ENCODE data around the gene NFATC1.

NFATC1 gene

DNA sequence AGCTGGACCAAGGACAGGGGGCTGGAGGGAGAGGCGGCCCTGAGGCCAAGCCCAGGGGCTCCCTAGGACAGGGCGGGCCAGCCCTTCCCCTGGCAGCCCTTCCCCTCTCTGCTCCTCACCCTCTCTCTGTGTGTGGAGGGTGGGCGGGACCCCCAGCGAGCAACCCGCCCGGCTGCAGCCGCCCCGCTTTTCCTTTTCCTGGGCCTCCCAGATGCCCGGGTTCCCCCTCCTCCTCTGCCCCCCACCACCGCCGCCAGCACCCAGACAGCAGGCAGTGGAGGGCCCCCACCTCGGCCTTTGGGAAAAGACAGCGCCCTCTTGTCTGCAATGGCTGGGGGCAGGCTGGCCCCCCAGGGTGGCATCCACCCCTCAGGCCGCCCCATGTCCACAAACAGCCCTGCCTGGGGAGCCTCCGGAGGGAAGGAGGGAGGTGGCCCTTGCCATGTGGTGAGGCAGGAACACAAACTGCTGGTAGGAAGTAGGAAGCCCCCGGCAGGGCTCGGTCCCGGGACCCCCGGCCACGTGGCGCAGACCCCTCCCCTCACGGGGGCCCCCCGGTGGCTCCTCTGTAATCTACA, 148.7 kb downstream of the NFATC1 start:
- DNase-seq, result no peak

DNA sequence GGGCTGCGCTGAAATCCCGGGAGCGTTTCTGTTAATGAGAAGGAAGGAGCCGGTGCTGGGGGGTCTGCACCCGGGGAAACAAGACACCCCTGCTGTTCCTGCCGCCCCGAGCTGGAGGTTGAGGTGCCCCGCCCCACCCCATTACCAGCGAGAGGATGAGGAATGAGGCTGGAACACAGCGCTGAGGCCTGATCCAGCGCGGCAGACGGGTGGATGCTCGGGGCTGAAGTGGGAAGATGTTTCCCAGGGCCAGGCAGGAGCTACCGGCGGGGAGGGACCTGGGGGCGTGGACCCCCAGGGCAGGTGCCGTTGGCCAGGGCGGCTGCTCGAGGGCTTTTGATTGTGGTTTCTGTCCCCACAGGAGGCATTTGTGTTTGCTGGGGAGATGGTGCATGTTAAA, 149.5 kb downstream of the NFATC1 start:
- no peak for DNase-seq

- no peak for DNase-seq
Measured at GRCh38 chr18:79545736-79546171, 150.0 kb downstream of the NFATC1 start.

DNA sequence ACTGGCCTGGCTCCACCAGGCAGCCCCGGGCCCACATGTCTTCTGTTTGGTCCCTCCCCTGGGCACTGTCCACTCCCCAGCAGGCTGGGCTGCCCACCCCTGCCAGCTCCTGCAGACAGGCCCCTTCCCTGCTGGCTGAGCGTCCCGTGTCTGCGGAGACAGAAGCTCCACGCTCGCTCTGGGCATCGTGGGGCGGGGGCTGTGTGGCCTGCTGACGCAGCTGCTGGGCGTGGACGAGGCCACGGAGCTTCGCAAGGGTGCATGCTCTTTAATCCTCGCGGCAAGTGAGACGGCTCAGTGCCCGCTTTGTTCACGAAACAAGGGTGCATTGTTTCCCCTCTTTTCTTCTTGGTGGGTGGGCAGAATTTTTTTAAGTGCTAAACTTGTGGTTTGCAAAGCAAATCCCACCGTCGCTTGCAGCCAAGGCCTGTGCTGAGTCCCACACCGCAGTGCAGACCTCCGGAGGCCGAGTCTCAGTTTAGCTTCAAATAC, 151.1 kb downstream of the NFATC1 start:
- DNase-seq, result no peak

DNA sequence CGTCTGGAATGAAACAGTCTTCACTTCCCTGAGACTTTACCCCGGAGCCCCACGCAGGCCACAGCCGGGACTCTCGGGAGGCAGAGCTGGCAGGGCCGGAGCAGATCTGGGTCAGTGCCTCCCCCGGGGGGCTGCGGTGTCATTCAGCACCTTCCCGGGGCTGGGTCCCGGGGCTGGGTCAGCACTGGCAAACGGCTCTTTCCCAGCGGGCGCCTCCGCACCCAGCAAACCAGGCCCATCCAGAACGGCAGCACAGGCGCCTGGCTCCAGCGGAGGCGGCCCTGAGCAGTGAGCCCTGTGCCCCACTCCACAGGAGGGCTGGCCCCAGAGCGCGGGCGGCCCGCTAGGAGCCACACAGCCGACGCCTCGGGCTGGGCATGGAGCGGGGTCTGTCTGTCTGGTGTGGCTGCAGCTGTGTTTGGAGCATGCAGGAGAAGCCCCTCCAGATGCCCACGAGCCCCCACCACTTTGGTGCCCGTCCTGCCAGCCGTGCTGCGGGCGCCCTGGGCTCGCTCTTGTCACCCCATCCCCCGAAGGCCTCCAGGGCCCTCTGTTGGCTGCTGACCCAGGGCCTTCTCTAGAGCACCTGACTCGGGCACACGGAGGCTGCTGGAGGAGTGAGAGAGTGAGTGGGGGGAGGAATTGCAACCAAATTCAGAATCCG, 151.8 kb downstream of the NFATC1 start:
- DNase-seq, result no peak

DNA sequence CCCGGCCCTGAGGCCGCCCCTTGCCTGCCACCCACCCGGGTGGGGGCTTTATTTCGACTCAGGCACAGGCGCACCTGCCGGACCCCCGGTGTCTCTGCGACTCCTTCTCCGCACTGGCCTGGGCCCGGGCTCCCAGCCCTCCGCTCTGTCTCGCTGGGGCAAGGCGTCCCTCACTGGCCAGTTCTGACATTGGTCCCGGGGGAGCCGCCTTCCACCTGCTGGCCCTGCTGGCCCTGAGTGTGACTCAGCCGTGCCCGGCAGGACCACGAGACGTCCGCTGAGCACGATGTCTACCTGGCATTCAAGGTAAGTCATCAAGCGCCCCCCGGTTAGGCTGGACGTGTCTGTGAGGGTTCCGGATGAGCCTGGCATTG, 152.3 kb downstream of the NFATC1 start:
- DNase-seq, result no peak

DNA sequence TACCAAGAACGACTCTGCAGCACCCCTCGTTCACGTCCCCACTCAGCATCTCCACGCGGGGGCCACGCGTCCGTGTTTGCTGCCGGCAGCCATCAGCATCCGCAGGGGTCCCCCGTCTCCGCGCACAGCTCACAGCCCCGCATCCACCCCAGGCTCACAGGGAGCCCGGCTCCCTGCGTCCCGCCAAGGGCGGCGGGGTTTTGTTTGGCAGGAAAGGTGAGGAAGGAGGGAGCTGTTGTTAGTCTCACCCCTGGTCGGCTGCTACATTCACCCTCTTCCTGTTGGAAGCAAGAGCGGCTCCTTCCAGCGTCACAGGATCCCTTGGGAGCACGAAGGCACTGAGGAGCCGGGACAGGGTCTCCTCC, 152.9 kb downstream of the NFATC1 start:
- no peak for DNase-seq

DNA sequence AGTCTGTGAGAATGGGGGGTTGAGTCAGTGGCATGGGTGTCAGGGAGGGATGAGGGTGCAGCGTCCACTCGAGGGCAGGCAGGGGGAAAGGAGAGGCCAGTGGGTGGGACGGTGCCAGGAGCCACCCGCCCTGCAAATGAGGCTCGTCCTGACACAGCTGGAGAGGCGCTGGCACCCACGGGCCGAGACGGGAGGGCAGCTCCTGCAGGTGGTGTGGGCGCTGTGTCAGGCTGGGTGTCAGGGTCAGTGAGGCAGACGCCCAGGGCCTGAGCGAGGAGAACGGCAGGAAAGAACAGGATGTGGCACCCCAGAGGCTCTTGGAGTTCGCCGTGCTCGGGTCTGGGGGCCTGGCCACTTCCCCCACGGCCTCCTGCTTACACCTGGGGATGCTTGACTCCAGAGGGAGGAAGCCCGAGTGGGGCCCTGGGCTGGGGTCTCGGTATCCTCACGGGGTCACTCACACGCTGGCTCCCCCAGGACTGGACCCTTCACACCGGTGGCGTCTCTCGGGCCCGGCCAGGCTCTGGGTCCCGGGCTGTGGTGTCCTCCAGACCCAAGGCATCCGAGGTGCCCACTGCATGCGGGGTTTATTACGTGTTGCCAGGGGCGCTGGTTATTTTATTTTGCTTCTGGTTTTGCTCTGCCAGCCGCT, 153.4 kb downstream of the NFATC1 start:
- DNase-seq, result no peak

- no peak for DNase-seq
Measured at GRCh38 chr18:79549638-79550000, 153.9 kb downstream of the NFATC1 start.

DNA sequence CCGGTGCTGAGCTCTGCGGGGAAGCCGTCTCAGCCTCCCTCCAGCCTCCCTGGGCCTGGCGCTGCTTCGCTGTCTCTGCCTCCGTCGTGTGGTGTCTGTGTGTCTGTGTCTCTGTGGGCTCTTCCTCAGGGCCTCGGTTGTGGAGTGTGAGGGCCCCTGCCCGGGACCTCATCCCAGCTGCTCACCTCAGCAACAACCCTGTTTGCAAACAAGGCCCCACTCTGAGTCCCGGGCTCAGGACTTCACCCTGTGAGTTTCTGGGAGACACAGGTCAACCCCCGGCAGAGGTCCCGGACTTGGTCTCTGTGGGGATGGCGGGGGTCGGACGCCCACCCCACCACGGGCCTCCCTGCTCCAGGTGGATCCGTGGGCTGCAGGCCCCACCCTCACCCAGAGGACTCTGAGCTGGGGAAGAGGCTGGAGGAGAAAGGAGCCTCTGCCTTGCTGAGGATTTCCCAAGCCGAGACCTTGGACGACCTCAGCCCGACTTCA, 156.5 kb downstream of the NFATC1 start:
- DNase-seq, result no peak

GRCh38 chr18:79552696-79553095, 157.0 kb downstream of the NFATC1 start:
- DNase-seq, result no peak

GRCh38 chr18:79553154-79553553, 157.4 kb downstream of the NFATC1 start:
- DNase-seq, result no peak

DNA sequence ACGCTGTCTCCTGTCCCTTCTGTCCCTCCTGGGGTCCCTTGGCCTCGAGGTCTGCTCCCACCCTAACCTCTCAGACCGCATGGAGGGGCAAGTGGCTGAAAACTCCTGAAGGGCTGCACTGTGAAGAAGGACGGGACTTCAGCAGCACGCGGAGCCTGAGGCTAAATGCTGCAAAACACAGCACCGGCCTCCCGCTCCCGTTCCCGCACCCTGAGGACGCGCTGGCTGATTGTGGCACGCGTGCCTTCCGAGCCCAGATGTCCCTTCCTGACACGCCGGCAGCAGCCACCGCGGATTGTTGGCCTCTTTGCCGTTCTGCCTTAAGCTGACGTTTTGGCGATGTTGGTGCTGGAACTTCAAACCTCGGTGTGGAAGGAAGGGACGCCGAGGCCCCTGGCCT, 158.0 kb downstream of the NFATC1 start:
- no peak for DNase-seq

GRCh38 chr18:79554321-79554720, 158.6 kb downstream of the NFATC1 start:
- DNase-seq, result no peak

DNA sequence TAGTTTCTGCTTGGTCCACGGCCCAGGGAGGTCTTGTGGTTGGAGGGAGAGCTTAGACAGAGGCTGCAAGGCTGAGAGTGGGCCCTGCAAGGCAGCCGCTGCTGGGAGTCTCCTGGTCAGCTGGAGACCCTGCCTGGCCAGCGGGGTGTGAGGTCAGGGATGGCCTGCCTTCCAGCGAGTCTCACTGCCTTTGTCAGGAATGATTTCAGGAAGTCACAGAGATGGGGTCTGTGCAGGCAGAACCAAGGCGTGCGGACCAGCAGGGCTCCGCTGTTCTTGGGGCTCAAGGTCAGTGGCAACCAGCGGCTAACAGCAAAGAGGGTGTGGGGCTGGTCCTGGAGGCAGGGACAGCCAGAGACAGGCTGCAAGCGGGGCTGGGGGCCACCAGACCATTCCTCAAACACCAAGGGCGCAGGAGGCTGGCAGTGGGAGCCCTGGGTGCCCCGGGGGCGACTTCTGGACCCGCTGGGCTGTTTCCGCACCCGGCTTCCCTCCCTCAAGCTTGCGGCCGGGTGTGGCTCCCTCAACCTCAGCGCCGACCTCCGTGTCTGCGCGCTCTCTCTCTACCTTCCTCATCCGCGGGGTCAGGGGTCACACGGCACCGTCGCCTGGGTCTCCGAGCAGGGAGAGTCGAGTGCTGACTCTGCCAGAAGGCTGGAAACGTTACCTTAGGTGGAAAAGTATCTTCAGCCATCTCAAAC, 159.4 kb downstream of the NFATC1 start:
- no peak for DNase-seq

- no peak for DNase-seq
Measured at GRCh38 chr18:79555885-79556284, 160.2 kb downstream of the NFATC1 start.

DNA sequence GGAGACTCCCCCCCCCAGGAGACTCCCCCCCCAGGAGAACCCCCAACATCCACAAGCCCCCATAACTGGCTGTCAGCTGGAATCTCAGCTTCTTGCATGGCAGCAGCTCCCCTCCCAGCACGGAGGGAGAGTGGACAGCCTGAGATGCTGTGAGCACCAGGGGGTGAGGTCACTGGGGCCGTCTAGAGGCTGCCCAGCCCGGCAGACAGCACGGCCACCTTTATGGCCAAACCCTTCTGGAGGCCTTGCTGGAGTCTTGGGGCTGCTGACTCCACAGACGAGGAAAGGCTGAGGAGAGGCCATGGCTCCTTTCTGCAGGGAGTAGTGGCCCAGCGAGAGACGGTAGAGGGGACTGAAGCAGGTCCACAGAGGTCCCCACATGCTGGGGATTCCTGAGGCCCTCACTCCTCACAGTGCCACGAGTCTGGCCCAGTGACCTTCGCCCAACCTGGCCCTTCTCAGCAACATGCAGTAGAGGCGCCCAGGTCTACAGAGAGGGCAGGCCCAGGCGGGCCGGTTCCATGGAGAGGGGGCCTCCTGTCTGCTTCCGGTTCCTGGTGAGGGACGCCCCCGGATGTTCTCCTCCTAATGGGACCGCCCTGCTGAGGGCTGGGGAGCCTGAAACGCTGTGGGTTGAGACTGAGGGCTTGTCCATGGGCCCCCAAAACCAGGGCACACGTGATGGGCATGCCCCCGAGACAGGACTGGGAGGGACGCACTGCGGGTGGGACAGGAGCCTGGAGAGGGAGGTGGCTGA, 161.3 kb downstream of the NFATC1 start:
- DNase-seq, result no peak

GRCh38 chr18:79558196-79558932, 162.6 kb downstream of the NFATC1 start:
- no peak for DNase-seq

DNA sequence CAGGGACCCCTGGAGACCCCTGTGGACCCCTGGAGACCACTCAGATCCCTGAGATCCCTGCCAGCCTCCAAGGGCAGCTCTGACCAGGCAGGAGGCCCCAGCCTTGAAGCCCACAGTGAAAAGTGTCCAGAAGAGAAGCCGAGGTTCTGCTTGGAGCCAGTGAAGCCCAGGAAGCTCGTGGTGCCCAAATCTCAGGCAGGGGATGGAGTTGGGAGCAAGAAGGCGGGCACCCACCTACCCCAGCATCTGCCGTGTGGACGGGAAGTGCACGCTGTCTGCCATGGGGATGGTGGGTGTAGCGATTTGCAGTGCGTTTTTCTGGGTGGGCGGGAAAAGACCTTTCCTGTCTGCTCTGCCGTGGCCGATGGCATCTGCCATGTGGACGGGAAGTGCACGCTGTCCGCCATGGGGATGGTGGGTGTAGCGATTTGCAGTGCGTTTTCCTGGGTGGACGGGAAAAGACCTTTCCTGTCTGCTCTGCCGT, 163.2 kb downstream of the NFATC1 start:
- no peak for DNase-seq

DNA sequence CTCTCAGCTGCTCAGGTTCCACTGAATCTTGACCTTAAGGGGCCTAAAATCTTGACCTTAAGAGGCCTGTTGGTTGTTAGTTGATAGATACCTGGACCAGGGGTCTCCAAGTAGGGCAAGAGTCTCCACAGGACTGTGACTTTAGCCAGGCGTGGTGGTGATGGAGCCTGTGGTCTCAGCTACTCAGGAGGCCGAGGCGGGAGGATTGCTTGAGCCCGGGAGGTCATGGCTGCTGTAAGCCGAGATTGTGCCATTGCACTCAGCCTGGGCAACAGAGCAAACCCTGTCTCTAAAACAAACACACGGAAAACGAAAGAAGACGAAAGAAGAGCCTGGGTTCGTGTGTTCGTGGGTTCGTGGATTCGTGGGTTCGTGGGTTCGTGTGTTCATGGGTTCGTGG, 163.7 kb downstream of the NFATC1 start:
- DNase-seq, result no peak

- DNase-seq, result no peak
Measured at GRCh38 chr18:79560042-79560860, 164.5 kb downstream of the NFATC1 start.

Measured in kidney glomerular epithelial cell (primary cell).